Raji (cell line): ENCODE results near the gene RPL10.

Source experiments
- POLR2A ChIP-seq: IDR thresholded peaks from 2 replicates; pipeline ENCODE4 v1.6.1; 2011; ENCODE audit warnings: low read depth, low read length, control low read depth; ENCODE audit not compliant: insufficient read depth

The RPL10 gene

GRCh38 chrX:154357205-154357604 is 41.0 kb upstream of the RPL10 start:
- no peak for TF ChIP-seq POLR2A

GRCh38 chrX:154358011-154358410 is 40.2 kb upstream of the RPL10 start:
- TF ChIP-seq POLR2A = no peak

GRCh38 chrX:154358829-154359228 is 39.3 kb upstream of the RPL10 start:
- TF ChIP-seq POLR2A = no peak

- no peak for TF ChIP-seq POLR2A
These were observed 38.6 kb upstream of the RPL10 start for GRCh38 chrX:154359362-154360154.

GRCh38 chrX:154360155-154360713 is 37.9 kb upstream of the RPL10 start:
- TF ChIP-seq POLR2A = no peak

- no peak for TF ChIP-seq POLR2A
These were observed 36.0 kb upstream of the RPL10 start for GRCh38 chrX:154362085-154362742.

- no peak for TF ChIP-seq POLR2A
These were observed 34.3 kb upstream of the RPL10 start for GRCh38 chrX:154363706-154364439.

GRCh38 chrX:154365052-154365600 is 33.1 kb upstream of the RPL10 start:
- no peak for TF ChIP-seq POLR2A

GRCh38 chrX:154365997-154366665 is 32.0 kb upstream of the RPL10 start:
- no peak for TF ChIP-seq POLR2A

GRCh38 chrX:154366666-154367055 is 31.5 kb upstream of the RPL10 start:
- TF ChIP-seq POLR2A = no peak

GRCh38 chrX:154367474-154368308 is 30.5 kb upstream of the RPL10 start:
- no peak for TF ChIP-seq POLR2A

GRCh38 chrX:154368630-154369448 is 29.3 kb upstream of the RPL10 start:
- TF ChIP-seq POLR2A = 0 out of 2 replicates have a peak, but pooled peaks have one; percentile 18
